ENCODE data around the gene CPSF4L.

Gene CPSF4L

DNA sequence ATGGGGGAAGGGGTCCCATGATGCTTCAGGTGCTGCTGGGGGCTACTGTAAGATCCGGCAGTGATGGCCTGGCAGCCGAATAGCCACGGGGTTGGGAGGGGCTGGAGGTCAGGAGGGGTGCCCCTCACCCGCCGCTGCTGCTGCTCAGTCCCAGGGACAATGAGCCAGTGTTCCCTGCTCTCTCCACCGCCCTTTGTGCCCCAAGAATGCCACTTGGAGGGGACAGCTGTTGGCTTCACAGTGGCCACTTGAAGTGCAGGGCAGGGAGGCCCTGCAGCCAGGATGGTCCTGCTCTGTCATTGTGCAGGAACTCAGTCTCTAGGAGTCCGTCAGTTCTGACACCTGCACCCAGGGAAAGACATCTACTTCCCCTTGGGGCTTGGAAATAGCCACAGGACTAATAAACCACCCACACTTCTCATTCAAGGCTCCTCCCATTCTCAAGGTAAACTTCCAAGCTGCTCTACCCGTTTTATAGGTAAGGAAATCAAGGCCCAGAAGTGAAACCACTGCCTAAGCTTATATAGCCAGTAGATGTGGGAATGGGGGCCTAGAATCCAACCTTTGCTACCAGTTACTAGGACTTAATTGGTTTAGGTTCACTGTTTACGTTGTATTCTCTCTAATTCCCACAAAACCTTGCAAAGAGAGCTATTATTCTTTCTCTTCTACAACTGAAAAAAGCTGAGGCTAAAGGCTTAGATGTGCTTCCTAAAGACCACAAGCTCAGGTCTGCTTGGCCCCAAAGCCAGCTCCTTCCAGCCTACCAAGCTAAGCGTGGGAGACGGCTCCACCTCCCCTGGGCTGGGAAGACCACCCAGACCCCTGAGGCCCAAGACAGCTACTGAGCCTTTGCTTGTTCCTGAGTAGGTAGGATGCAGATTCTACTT is 6.2 kb upstream of the CPSF4L start:
- TF ChIP-seq, protein P1, sequence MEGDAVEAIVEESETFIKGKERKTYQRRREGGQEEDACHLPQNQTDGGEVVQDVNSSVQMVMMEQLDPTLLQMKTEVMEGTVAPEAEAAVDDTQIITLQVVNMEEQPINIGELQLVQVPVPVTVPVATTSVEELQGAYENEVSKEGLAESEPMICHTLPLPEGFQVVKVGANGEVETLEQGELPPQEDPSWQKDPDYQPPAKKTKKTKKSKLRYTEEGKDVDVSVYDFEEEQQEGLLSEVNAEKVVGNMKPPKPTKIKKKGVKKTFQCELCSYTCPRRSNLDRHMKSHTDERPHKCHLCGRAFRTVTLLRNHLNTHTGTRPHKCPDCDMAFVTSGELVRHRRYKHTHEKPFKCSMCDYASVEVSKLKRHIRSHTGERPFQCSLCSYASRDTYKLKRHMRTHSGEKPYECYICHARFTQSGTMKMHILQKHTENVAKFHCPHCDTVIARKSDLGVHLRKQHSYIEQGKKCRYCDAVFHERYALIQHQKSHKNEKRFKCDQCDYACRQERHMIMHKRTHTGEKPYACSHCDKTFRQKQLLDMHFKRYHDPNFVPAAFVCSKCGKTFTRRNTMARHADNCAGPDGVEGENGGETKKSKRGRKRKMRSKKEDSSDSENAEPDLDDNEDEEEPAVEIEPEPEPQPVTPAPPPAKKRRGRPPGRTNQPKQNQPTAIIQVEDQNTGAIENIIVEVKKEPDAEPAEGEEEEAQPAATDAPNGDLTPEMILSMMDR (IDR thresholded peaks at IDR 0.05; ENCODE audit: insufficient read depth, low read length): no peak
- TF ChIP-seq SPI1 (IDR thresholded peaks at IDR 0.05; ENCODE audit: borderline replicate concordance, low read depth): peak; percentile 25; the same call in 1 of the 2 replicates
- no peak for TF ChIP-seq REST (IDR thresholded peaks at IDR 0.05; ENCODE audit: insufficient replicate concordance, low read depth)
- no peak for TF ChIP-seq POLR2AphosphoS5 (IDR thresholded peaks at IDR 0.05; ENCODE audit: low read depth)
- TF ChIP-seq GABPA (IDR thresholded peaks at IDR 0.05; ENCODE audit: low read depth): no peak
- Histone ChIP-seq H3K27ac (replicated peaks) (peak overlapping the region; percentile 32), H3K27me3 (ENCODE audit: insufficient read depth, poor library complexity, severe bottlenecking) (no peaks in the 10 kb centered on the region), H3K4me3 (replicated peaks; ENCODE audit: insufficient read depth, low read length) (no peak overlapping the region)
- peak in 1 of 2 experiments; percentile 55 for DNase-seq (ENCODE audit: low read depth in 1 of 2, low spot score in 1 of 2)

- no peaks in the 10 kb centered on the region for H3K27me3 ChIP-seq (ENCODE audit: insufficient read depth, poor library complexity, severe bottlenecking)
- DNase-seq (ENCODE audit: low read depth in 1 of 2, low spot score in 1 of 2): no peak
Measured at GRCh38 chr17:73266796-73267195, 5.1 kb upstream of the CPSF4L start.

More at GRCh38 chr17:73266796-73267195, 5.1 kb upstream of the CPSF4L start:
- Histone ChIP-seq H3K4me3 (replicated peaks; ENCODE audit: insufficient read depth, low read length) (no peak overlapping the region), H3K27ac (replicated peaks) (no peak overlapping the region)
- TF ChIP-seq SPI1 (IDR thresholded peaks at IDR 0.05; ENCODE audit: borderline replicate concordance, low read depth): no peak
- TF ChIP-seq, protein P1 (IDR thresholded peaks at IDR 0.05; ENCODE audit: insufficient read depth, low read length): no peak
- TF ChIP-seq GABPA (IDR thresholded peaks at IDR 0.05; ENCODE audit: low read depth): no peak
- TF ChIP-seq REST (IDR thresholded peaks at IDR 0.05; ENCODE audit: insufficient replicate concordance, low read depth): no peak
- no peak for TF ChIP-seq POLR2AphosphoS5 (IDR thresholded peaks at IDR 0.05; ENCODE audit: low read depth)

Data from HL-60 (cell line).